ENCODE measurements around the gene USP5.

The USP5 gene

GRCh38 chr12:6912164-6912935 is 60.4 kb downstream of the USP5 start:
- H3F3A ChIP-seq (ENCODE audit: insufficient read depth) = no peaks in the 10 kb centered on the region
- TF ChIP-seq CTCF (IDR thresholded peaks at IDR 0.05; ENCODE audit: insufficient read depth, low read length, poor library complexity, severe bottlenecking) = no peak
- TF ChIP-seq EZH2phosphoT487 (conservative IDR thresholded peaks at IDR 0.05; ENCODE audit: low read length) = no peak
- H2AFZ ChIP-seq (ENCODE audit: low read depth, low read length, severe bottlenecking) = no peak overlapping the region
- no peaks in the 10 kb centered on the region for H3K9me2 ChIP-seq (replicated peaks; ENCODE audit: insufficient read depth, low read length)
- H3K27me3 ChIP-seq (ENCODE audit: low read length) = no peaks in the 10 kb centered on the region
- no peaks in the 10 kb centered on the region for H3K36me3 ChIP-seq (ENCODE audit: low read length)
- H4K20me1 ChIP-seq (ENCODE audit: low read depth, low read length) = no peaks in the 10 kb centered on the region
- H3K9ac ChIP-seq (ENCODE audit: low read length) = no peak overlapping the region
- H3K79me2 ChIP-seq (ENCODE audit: insufficient read depth, low read length) = no peaks in the 10 kb centered on the region
- no peak overlapping the region for H3K4me3 ChIP-seq (ENCODE audit: insufficient read depth, low read length, poor library complexity, severe bottlenecking)
- no peak overlapping the region for H3K4me2 ChIP-seq (ENCODE audit: low read depth, low read length, poor library complexity, severe bottlenecking)
- no peaks in the 10 kb centered on the region for H3K9me3 ChIP-seq (ENCODE audit: insufficient read depth, low read length)
- no peak overlapping the region for H3K27ac ChIP-seq (ENCODE audit: low read depth, low read length)

GRCh38 chr12:6914246-6914946 is 62.4 kb downstream of the USP5 start, which contains the start of gene ENO2:
Gene ENO2, plus strand, starts transcription at chr12:6914580. Its CDS starts 1,253 bp downstream, at chr12:6915833.
- H4K20me1 ChIP-seq (ENCODE audit: low read depth, low read length) = no peaks in the 10 kb centered on the region
- H3K27ac ChIP-seq (ENCODE audit: low read depth, low read length) = no peak within 1 kb of the TSS
- H3F3A ChIP-seq (ENCODE audit: insufficient read depth) = no peaks in the 10 kb centered on the region
- H3K4me3 ChIP-seq (ENCODE audit: insufficient read depth, low read length, poor library complexity, severe bottlenecking) = peak within 1 kb of the TSS; percentile 40
- no peaks in the 10 kb centered on the region for H3K36me3 ChIP-seq (ENCODE audit: low read length)
- TF ChIP-seq CTCF (IDR thresholded peaks at IDR 0.05; ENCODE audit: insufficient read depth, low read length, poor library complexity, severe bottlenecking) (no peak), EZH2phosphoT487 (conservative IDR thresholded peaks at IDR 0.05; ENCODE audit: low read length) (no peak)
- H3K27me3 ChIP-seq (ENCODE audit: low read length) = no peaks in the 10 kb centered on the region
- no peaks in the 10 kb centered on the region for H3K9me3 ChIP-seq (ENCODE audit: insufficient read depth, low read length)
- peak within 1 kb of the TSS; percentile 62 for H3K4me2 ChIP-seq (ENCODE audit: low read depth, low read length, poor library complexity, severe bottlenecking)
- H3K79me2 ChIP-seq (ENCODE audit: insufficient read depth, low read length) = no peaks in the 10 kb centered on the region
- H3K9me2 ChIP-seq (replicated peaks; ENCODE audit: insufficient read depth, low read length) = no peaks in the 10 kb centered on the region
- H3K9ac ChIP-seq (ENCODE audit: low read length) = peak within 1 kb of the TSS; percentile 39
- H2AFZ ChIP-seq (ENCODE audit: low read depth, low read length, severe bottlenecking) = peak within 1 kb of the TSS; percentile 91

- Histone ChIP-seq H3K4me3 (ENCODE audit: insufficient read depth, low read length, poor library complexity, severe bottlenecking) (peak overlapping the region; percentile 40), H4K20me1 (ENCODE audit: low read depth, low read length) (no peaks in the 10 kb centered on the region), H3K27ac (ENCODE audit: low read depth, low read length) (no peak overlapping the region), H2AFZ (ENCODE audit: low read depth, low read length, severe bottlenecking) (peak overlapping the region; percentile 91), H3K9ac (ENCODE audit: low read length) (peak overlapping the region; percentile 39; the same call in 1 of the 2 replicates), H3K79me2 (ENCODE audit: insufficient read depth, low read length) (no peaks in the 10 kb centered on the region), H3K4me2 (ENCODE audit: low read depth, low read length, poor library complexity, severe bottlenecking) (peak overlapping the region; percentile 62), H3K9me3 (ENCODE audit: insufficient read depth, low read length) (no peaks in the 10 kb centered on the region), H3K36me3 (ENCODE audit: low read length) (no peaks in the 10 kb centered on the region), H3K27me3 (ENCODE audit: low read length) (no peaks in the 10 kb centered on the region), H3K9me2 (replicated peaks; ENCODE audit: insufficient read depth, low read length) (no peaks in the 10 kb centered on the region), H3F3A (ENCODE audit: insufficient read depth) (no peaks in the 10 kb centered on the region)
- TF ChIP-seq EZH2phosphoT487 (conservative IDR thresholded peaks at IDR 0.05; ENCODE audit: low read length) (no peak), CTCF (IDR thresholded peaks at IDR 0.05; ENCODE audit: insufficient read depth, low read length, poor library complexity, severe bottlenecking) (no peak)
Observed at GRCh38 chr12:6914947-6915788, 63.2 kb downstream of the USP5 start.
